ENCODE data around the gene ROBO1.
"Not testable (repeated sequence)": the region's sequence is repeated elsewhere in the genome, so short reads cannot be mapped to it uniquely, and the experiment has no call there.

Gene ROBO1

GRCh38 chr3:79543218-79543982 is 224.4 kb downstream of the ROBO1 start:
- no peak for DNase-seq

- no peak for DNase-seq
These were observed 233.1 kb downstream of the ROBO1 start for GRCh38 chr3:79534727-79535126.

- DNase-seq: no peak
These were observed 236.1 kb downstream of the ROBO1 start for GRCh38 chr3:79531566-79532295.

GRCh38 chr3:79521221-79521848 is 246.5 kb downstream of the ROBO1 start:
- DNase-seq: no peak

- peak; percentile 12 for DNase-seq
These were observed 249.9 kb downstream of the ROBO1 start for GRCh38 chr3:79517766-79518413.

GRCh38 chr3:79516795-79517194 is 251.0 kb downstream of the ROBO1 start:
- DNase-seq: no peak

- DNase-seq: peak; percentile 62
These were observed 252.7 kb downstream of the ROBO1 start for GRCh38 chr3:79515072-79515471.

GRCh38 chr3:79514069-79514468 is 253.7 kb downstream of the ROBO1 start:
- DNase-seq: no peak

GRCh38 chr3:79506751-79507150 is 261.0 kb downstream of the ROBO1 start:
- no peak for DNase-seq

- DNase-seq: not testable (repeated sequence)
These were observed 265.5 kb downstream of the ROBO1 start for GRCh38 chr3:79502216-79502681.

- peak; percentile 37 for DNase-seq
These were observed 270.2 kb downstream of the ROBO1 start for GRCh38 chr3:79497447-79498111.

- DNase-seq: peak; percentile 57
These were observed 276.7 kb downstream of the ROBO1 start for GRCh38 chr3:79491029-79491641.

- peak; percentile 87 for DNase-seq
These were observed 277.4 kb downstream of the ROBO1 start for GRCh38 chr3:79490165-79491028.

GRCh38 chr3:79488407-79488806 is 279.4 kb downstream of the ROBO1 start:
- DNase-seq: no peak

- no peak for DNase-seq
These were observed 287.1 kb downstream of the ROBO1 start for GRCh38 chr3:79480746-79481145.

- no peak for DNase-seq
These were observed 289.2 kb downstream of the ROBO1 start for GRCh38 chr3:79478620-79479019.

GRCh38 chr3:79477242-79477641 is 290.6 kb downstream of the ROBO1 start:
- DNase-seq: no peak

- no peak for DNase-seq
These were observed 293.8 kb downstream of the ROBO1 start for GRCh38 chr3:79473993-79474392.

- no peak for DNase-seq
These were observed 300.1 kb downstream of the ROBO1 start for GRCh38 chr3:79467721-79468120.

GRCh38 chr3:79461129-79461792 is 306.5 kb downstream of the ROBO1 start:
- DNase-seq: no peak

- no peak for DNase-seq
These were observed 314.2 kb downstream of the ROBO1 start for GRCh38 chr3:79453600-79453999.

All from NCI-H446 treated with DMSO at 0.1 percent for 48 hours (cell line).